UCSD-AML1 (cell line): ENCODE data around the gene SYNC.

Experiments used
- DNase-seq: peaks from one replicate; lab custom pipeline; 2025; ENCODE audit not compliant: unreplicated experiment; lab: John Stamatoyannopoulos, UW

Gene SYNC

DNA sequence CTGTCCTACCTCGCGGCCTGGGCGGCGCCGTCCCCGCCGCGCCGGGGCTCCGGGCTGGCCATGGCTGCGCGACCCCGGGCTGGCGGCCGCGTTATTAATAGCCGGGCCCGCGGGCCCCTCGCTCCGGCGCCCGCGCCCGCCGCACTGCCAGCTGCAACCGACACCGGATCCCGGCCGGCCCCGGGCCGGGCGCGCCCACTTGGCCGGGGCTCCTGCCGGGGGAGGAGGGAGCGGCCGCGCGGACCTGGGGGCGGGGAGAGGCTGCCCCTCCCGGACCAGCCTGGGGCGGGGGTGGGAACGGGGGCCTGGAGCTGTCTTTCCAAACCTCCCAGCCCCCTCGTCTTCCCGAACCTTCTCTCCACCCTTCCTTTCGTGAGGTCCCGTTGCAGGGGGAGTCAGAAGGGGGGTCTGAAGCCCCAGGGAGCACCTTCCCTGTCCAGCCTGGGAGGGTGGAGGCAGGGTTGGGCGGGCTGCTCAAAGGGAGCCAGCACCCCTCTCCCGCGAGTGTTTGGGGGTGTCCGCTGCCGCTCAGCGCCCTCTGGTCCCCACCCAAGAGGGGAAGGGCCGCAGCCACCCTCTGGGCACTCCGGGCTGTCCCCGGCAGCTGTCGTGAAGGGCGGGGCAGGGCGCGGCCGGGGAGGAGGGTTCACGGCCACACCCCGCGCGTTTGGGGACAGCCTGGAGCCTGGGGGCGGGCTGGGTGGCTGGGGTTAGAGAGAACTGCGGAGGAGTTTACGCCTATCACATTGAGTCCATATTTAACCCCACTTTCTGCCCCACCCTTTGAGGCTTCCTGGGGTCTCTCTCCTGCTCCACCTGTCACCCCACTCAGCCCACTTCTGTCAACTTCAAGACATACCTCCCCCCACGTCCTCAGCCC, at the start of gene SYNC:
Gene SYNC (minus strand): TSS at position 172 of the 880 bp plus-strand sequence. CDS start 110 bp downstream, at position 62.
- DNase-seq: no peak

GRCh38 chr1:32749771-32750170, 47.2 kb upstream of the SYNC start:
- DNase-seq: no peak

DNA sequence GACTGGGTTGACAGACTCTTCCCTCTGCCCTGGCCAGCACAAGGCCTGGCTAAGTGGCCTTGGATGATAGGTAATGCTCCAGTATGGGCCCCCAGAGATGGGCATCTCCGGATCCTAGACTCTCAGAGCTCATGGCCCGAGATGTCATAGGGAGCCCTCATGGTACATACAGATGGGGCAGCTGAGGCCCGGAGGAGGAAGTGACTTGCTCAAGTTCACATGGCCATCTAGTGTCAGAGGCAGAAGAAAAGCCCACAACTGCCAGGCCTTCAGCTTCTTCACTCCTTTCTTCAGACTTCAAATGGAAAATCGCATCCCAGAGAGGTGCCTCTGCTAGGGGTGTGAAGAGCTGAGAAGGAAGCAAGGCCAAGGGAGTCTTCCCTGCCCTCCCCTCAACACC, 46.8 kb upstream of the SYNC start:
- DNase-seq: no peak

- DNase-seq: no peak
These were observed 46.4 kb upstream of the SYNC start for GRCh38 chr1:32748926-32749325.

DNA sequence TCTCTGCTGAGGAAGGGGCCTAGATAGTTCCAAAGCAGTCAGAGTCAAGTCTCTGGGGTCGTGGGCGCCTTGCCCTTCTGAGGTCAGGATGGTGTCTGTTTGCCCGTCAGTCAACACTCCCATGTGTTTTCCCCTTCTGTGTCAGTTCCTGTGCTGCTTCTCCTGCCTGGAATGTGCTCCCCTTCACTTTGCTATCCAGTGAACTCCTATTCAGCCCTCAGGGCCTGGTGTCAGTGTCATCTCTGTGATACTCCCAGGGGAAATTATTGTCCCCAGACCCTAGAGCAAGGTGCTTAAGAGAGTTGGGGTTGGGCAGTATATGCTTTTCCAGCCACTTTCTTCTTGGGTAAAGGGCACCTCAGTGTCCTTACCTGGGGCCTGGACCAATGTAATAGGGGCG, 45.8 kb upstream of the SYNC start:
- no peak for DNase-seq

GRCh38 chr1:32746130-32746529, 43.6 kb upstream of the SYNC start:
- DNase-seq: no peak

DNA sequence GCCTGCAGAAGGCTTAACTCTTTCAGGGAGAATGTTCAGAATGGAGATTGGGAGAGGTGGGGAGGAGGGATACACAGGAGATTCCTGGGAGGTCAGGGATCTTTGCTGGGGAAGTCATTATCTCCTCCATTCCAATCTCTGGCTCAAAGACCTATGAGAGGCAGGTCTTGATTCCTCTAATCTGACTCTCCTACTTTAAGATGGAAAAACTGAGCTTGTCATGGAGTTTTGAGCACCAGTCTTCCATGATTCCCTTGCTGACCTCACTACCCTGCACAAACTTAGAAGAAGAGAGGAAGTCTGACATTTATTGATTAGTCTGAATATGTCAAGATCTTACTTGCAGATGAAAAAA, 41.5 kb upstream of the SYNC start:
- no peak for DNase-seq

DNA sequence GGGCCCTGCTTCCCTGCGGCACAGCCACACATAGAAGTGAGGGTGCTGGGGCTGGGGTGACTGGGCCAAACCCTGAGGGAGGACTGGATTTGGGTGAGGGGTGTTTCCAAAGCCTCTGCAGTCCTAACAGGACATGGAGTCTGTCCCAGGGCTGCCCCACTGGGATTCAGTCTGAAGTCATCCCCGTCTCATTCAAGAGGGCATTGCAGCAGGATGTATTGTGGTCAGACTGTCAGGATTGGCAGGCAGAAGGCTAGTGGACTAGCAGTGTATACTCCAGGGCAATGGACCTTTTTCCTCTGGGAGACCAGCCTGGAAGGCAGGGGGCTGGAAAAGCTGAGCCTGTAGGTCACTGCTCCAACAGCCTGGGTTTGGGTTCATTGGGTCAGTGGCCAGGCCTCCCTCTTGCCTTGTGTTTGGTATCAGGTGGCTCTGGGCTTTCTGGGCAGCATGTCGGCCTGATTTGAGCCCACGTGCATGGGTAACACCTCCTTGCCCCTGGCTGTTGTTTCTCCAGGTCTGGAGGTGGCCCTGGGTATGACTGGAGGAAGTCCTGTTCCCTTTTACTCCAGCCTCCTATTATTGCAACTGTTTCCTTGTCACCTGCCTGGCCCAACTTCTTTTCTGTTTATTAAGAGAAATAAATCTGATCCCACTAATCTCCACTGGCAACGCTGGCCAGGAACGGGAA, 41.0 kb upstream of the SYNC start:
- no peak for DNase-seq

GRCh38 chr1:32742956-32743355, 40.4 kb upstream of the SYNC start:
- DNase-seq: no peak

DNA sequence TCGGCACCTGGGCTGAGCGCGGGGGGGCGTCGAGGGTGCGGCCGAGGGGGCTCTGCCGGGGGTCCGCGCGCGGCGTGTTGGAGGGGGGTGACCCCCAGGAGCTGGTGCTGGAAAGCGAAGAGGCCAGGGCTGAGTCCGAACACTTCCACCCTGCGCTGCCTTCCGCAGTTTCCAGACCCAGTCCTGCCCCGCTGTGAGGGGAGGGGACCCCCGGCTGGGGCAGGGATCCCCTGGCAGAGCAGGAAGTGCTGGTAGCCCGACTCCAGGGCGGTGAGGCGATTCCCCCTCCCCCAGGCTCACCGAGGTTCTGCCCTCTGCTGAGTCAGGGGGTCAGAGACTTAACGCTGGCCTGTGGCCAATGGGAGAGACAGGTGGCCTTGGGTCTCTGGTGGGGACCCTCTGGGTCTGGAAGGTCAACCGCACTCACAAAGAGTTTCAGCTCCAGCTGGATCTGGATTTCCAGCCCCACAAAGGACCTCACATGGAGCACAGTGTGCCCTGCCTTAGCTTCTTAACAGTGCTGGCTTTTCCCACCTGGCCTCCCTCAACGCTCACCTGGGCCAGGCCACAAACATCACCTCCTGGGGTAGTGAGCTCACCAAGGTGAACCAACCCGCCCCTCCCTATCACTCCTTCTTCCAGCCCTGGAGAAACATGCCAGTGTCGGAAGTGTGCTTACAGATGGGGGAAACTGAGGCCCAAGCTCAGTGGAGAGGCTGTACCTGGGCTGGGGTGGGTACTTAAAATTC, 39.8 kb upstream of the SYNC start:
- peak; percentile 50 for DNase-seq

- peak; percentile 44 for DNase-seq
These were observed 39.0 kb upstream of the SYNC start for GRCh38 chr1:32741413-32742198.

DNA sequence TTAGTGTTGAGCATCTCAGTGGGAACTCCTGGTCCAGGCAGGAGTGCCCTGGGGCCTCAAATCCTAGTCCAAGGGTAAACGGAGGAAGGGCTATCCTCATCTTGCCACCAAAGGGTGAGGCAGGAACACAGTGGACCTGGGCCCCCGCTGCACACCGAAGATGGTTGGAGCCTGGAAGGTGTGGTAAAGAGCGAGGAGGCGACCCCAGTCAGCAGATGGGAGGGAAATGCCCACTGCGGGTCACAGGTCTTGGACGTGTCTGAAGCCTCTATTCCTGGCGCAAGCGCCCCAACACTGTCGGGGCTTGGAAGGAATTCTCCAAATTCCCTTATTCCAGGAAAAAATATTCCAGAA, 38.5 kb upstream of the SYNC start:
- no peak for DNase-seq

GRCh38 chr1:32736812-32737791, 34.5 kb upstream of the SYNC start:
- no peak for DNase-seq

DNA sequence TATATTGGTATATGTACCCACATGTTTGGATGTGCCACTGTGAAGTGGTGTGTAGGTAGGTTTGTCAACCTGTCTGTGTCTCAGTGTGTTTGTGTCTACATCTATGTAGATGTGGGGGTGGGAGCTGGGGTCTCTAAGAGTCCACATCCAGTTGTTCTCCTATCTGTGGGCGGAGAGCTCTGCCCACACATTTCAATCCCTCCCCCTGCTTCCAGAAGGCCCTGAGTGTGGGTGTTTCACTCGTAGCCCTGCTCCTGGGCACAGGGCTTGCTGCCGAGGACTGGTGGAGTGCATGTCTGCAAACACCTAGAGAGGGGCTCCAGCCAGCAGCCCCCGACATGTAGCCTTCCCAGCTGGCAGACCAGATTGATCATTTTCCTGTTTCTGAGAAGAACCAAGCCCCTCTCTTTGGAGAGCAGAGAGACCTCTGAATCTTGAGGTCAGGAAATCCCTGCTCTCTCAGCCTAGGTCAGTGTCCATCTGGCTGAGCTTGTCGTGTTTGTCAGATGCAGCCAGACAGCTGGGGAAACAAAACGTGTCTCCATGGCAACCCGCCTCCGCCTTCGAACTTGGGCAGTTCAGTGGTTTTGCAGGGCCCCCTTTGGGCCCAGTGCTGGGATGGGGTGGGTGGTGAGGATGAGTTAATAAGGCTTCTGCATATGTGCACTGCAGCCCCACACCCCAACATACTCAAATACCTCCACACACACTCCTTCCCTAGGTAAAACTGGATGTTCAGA, 31.2 kb upstream of the SYNC start:
- DNase-seq: no peak

DNA sequence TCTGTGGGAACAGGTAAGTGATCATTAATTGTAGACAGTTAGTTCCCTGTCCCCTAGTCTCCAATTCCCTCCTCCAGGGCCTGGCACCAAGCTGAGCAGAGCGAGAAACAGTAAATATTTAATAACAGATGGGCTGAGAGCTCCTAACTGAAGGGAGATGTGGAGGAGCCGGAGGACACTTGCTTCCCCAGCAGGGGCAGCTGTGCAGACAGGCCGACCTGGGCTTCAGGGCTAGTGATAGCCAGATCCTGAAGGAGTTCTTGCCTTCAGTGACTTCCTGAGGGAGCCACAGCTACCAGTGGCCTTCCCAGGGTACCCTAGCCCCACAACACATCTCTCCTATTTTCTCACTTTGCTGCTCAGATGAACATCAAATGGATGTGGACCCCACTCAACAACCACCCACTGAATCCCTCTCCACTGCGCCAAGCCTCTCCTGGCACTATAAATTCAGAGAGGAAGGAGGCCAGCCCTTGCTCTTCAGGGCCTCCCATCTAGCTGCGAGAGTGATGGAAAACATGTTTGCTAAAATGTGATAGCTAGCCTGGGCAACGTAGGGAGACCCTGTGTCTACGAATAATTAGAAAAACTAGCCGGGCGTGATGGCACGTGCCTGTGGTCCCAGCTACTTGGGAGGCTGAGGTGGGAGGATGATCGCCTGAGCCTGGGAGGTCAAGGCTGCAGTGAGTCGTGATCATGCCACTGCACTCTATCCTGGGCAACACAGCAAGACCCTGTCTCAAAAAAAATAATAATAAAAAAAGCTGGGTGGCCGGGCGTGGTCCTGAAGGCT, 26.9 kb upstream of the SYNC start:
- no peak for DNase-seq

DNA sequence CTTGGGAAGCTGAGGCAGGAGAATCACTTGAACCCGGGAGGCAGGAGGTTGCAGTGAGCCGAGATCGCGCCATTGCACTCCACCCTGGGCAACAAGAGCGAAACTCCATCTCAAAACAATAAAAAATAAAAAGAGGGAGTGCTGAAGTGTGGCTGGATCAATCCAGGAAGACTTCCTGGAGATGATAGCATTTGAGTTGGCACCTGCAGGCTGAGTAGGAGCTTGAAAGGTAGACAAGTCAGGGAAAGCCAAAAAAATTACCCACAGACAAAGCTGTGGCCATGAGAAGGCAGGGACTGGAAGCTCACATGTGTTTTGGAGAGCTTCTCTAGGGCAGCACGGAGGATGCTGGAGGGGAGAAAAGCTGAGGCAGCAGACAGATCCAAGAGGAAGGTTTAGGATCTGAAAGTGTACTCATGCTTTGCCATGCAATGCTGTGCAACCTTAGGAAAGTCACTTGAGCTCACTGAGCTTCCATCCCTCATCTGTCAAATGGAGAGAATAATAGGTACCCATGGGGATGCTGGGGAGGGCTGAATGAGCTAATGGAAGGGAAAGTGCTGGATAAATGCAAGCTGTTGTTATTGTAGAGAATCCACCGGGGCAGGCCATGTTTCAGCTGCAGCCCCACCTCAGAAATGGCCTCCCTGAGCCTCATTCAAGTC, 26.0 kb upstream of the SYNC start:
- DNase-seq: no peak

GRCh38 chr1:32727876-32728275, 25.3 kb upstream of the SYNC start:
- DNase-seq: no peak

- no peak for DNase-seq
These were observed 23.0 kb upstream of the SYNC start for GRCh38 chr1:32725615-32725982.
